Spleen (tissue), 11 donors: Measurements from ENCODE around the gene ATP2B2. TPM values are rescaled to one million over a fixed set of nuclear protein-coding genes. Genes with fewer than 3 reads are reported as not detected.

Source experiments
- DNase-seq: peaks from one replicate; pipeline ENCODE4 v3.0.0-alpha.2; 2020
- H3K27ac ChIP-seq, 8 donors: fragments of 200-600 bp; sonication (generic) in 7 of 8; 1 replicate in 4 of 8; 2 replicates in 4 of 8; pipeline versions ENCODE4 v1.5.0 to v1.8.0; 2016 to 2021; ENCODE audit warnings: inconsistent platforms in 4 of 8, mild to moderate bottlenecking in 4 of 8, moderate library complexity in 1 of 8
- H3K27me3 ChIP-seq, 7 donors: fragments of 200-600 bp; sonication (generic) in 6 of 7; replicated peaks in 1 of 7; 1 replicate in 4 of 7; 2 replicates in 3 of 7; pipeline versions ENCODE4 v1.5.0 to v1.8.0; 2016 to 2021; ENCODE audit warnings: inconsistent platforms in 3 of 7, mild to moderate bottlenecking in 1 of 7
- H3K36me3 ChIP-seq, 6 donors: fragments of 200-600 bp; sonication (generic) in 5 of 6; 1 replicate in 4 of 6; 2 replicates in 2 of 6; pipeline versions ENCODE4 v1.5.0 to v1.8.0; 2016 to 2021; ENCODE audit warnings: inconsistent platforms in 2 of 6
- H3K4me1 ChIP-seq, 6 donors: fragments of 200-600 bp; sonication (generic) in 5 of 6; 1 replicate in 3 of 6; 2 replicates in 3 of 6; pipeline versions ENCODE4 v1.5.0 to v1.8.0; 2016 to 2021; ENCODE audit warnings: inconsistent platforms in 3 of 6
- H3K4me3 ChIP-seq, 8 donors: fragments of 200-600 bp; sonication (generic) in 7 of 8; 1 replicate in 4 of 8; 2 replicates in 4 of 8; pipeline versions ENCODE4 v1.5.0 to v1.8.0; 2016 to 2021; ENCODE audit warnings: inconsistent platforms in 4 of 8, mild to moderate bottlenecking in 4 of 8, moderate library complexity in 2 of 8
- H3K9me3 ChIP-seq, 8 donors: fragments of 200-600 bp; sonication (generic) in 7 of 8; 1 replicate in 4 of 8; 2 replicates in 4 of 8; pipeline versions ENCODE4 v1.5.0 to v1.8.0; 2016 to 2021; ENCODE audit warnings: inconsistent platforms in 4 of 8
- CTCF ChIP-seq, 11 experiments: fragments of 200-600 bp in 7 of 11; fragments of 450-650 bp in 4 of 11; sonication (generic) in 4 of 11; IDR thresholded peaks in 8 of 11; conservative IDR thresholded peaks in 3 of 11; 1 replicate in 7 of 11; 2 replicates in 4 of 11; pipeline versions ENCODE4 v1.4.0 to v1.8.0; 2016 to 2021; ENCODE audit warnings: antibody characterized with exemption in 11 of 11, inconsistent platforms in 4 of 11, mild to moderate bottlenecking in 1 of 11
- POLR2A ChIP-seq, 3 donors: fragments of 450-650 bp; IDR thresholded peaks; one replicate each; pipeline ENCODE4 v1.5.1; 2017; ENCODE audit warnings: antibody characterized with exemption in 3 of 3, mild to moderate bottlenecking in 1 of 3
- POLR2AphosphoS5 ChIP-seq, 3 donors: sonication (generic); formaldehyde crosslinking; IDR thresholded peaks; one replicate each; pipeline ENCODE4 v1.5.1; 2017; ENCODE audit warnings: antibody characterized with exemption in 3 of 3
- WGBS, 5 donors: extraction: QIAGEN DNeasy Blood & Tissue Kit in 3 of 5; methylation state at CpG; one replicate each; pipeline versions ENCODE4 v1.1.5 to v1.1.7; 2013 to 2018; 5-methylcytosine and 5-hydroxymethylcytosine counted together
- intact Hi-C: fragments of 100-400 bp; cut with DNase I; formaldehyde crosslinking; loops from one replicate; pipeline ENCODE4 v1.15.0; 2023; ENCODE audit warnings: low total_unique reads
- polyA plus RNA-seq, 3 donors: library from polyadenylated mRNA; stranded (reverse); fragments of 200-250 nt; gene quantifications; one replicate each; pipeline ENCODE4 v1.2.1, GENCODE V29; 2013
- total RNA-seq, 7 donors: library from RNA; depleted of rRNA in 3 of 7; stranded (reverse); fragments of >200 nt in 3 of 7; fragmentation: NEBNext Ultra II Directional in 4 of 7; extraction: Animal tissue kit (Norgen Biotek cat#: 25700) in 4 of 7; gene quantifications; one replicate each; pipeline versions ENCODE4 v1.1.0 to v1.2.1, GENCODE V29; 2016 to 2021
- donor health status: healthy with polysubstance abuse.
- donor health status: DM: no; HTN: no; CAD: no; lungs with moderate emphysema.
- donor health status: DM: no; HTN: no; CAD: no.
- donor health status: Bipolar disorder and iron deficiency.
- donor health status: healthy.
- donor health status: DM: no; HTN: no; CAD: no.
- donor health status: DM: yes; HTN: yes; CAD: no.

ATP2B2 gene
- total and polyA plus RNA-seq, 10 donors = 0.02 to 1.5 (median 0.24) TPM; not detected in 2

- DNase-seq = peak; percentile 64
- 74 to 90% (median 81%) methylated on average over 12 of the region's 12 CpGs for WGBS, 5 donors
- no peaks in the 10 kb centered on the region for H3K9me3 ChIP-seq
- peaks cover 0 to 6% (median 0%) of the 10 kb centered on the region in 6 donors for H3K4me1 ChIP-seq
- no peak overlapping the region for H3K4me3 ChIP-seq
- no peak for TF ChIP-seq CTCF (IDR thresholded peaks at IDR 0.05 in 8 of 11, conservative IDR thresholded peaks at IDR 0.05 in 3 of 11)
- no peak for TF ChIP-seq POLR2A (IDR thresholded peaks at IDR 0.05)
- TF ChIP-seq POLR2AphosphoS5 (IDR thresholded peaks at IDR 0.05) = no peak
- no peak overlapping the region for H3K27ac ChIP-seq
- no peaks in the 10 kb centered on the region for H3K36me3 ChIP-seq
- H3K27me3 ChIP-seq = peaks cover 0 to 11% (median 0%) of the 10 kb centered on the region in 7 donors
- intact Hi-C loops = no loop called here
Measured at GRCh38 chr3:10334459-10334858, 170.9 kb downstream of the ATP2B2 start.

DNA sequence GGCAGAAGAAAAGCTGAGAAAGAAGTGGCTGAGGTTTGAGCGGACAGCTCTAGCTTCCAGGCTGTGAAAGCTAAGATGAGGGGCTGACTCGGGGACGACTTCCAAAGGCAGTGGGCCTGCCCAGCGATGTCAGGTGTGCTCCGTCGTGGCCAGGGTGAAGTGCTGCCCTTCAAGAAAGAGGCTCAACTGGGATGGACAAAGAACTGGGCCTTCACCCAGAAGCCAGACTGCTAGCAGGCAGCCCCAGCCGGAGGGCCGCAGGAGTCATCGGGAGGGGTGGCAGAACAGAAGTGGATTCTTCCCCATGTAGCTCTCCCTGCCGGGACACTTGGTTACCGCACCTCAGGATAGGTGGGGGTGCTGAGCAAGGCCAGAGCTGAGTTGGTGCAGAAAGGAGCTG is 171.3 kb downstream of the ATP2B2 start:
- peaks cover 0 to 15% (median 0%) of the 10 kb centered on the region in 7 donors for H3K27me3 ChIP-seq
- DNase-seq = peak; percentile 56
- H3K27ac ChIP-seq = no peak overlapping the region
- H3K4me1 ChIP-seq = peaks cover 0 to 6% (median 0%) of the 10 kb centered on the region in 6 donors
- no peaks in the 10 kb centered on the region for H3K36me3 ChIP-seq
- H3K4me3 ChIP-seq = no peak overlapping the region
- WGBS, 5 donors = 88 to 93% (median 91%) methylated on average over 9 to 11 of the region's 11 CpGs
- intact Hi-C loops = no loop called here
- no peaks in the 10 kb centered on the region for H3K9me3 ChIP-seq
- TF ChIP-seq CTCF (IDR thresholded peaks at IDR 0.05 in 8 of 11, conservative IDR thresholded peaks at IDR 0.05 in 3 of 11) = no peak
- TF ChIP-seq POLR2A (IDR thresholded peaks at IDR 0.05) = no peak
- no peak for TF ChIP-seq POLR2AphosphoS5 (IDR thresholded peaks at IDR 0.05)

- Histone ChIP-seq H3K27me3 (peaks cover 0 to 23% (median 0%) of the 10 kb centered on the region in 7 donors), H3K4me1 (peaks cover 0 to 6% (median 0%) of the 10 kb centered on the region in 6 donors), H3K27ac (no peak overlapping the region), H3K36me3 (no peaks in the 10 kb centered on the region), H3K4me3 (no peak overlapping the region), H3K9me3 (no peaks in the 10 kb centered on the region)
- intact Hi-C loops = no loop called here
- 17 to 33% (median 28%) methylated on average over 2 of the region's 2 CpGs for WGBS, 5 donors
- TF ChIP-seq POLR2A (IDR thresholded peaks at IDR 0.05) (no peak), CTCF (IDR thresholded peaks at IDR 0.05 in 8 of 11, conservative IDR thresholded peaks at IDR 0.05 in 3 of 11) (no peak), POLR2AphosphoS5 (IDR thresholded peaks at IDR 0.05) (no peak)
- no peak for DNase-seq
Measured at GRCh38 chr3:10333349-10333650, 172.1 kb downstream of the ATP2B2 start.

GRCh38 chr3:10332481-10333348 is 172.7 kb downstream of the ATP2B2 start:
- Histone ChIP-seq H3K27me3 (peaks cover 0 to 29% (median 0%) of the 10 kb centered on the region in 7 donors), H3K4me3 (no peak overlapping the region), H3K36me3 (no peaks in the 10 kb centered on the region), H3K4me1 (peaks cover 0 to 6% (median 0%) of the 10 kb centered on the region in 6 donors), H3K9me3 (no peaks in the 10 kb centered on the region), H3K27ac (no peak overlapping the region)
- no peak for TF ChIP-seq POLR2A (IDR thresholded peaks at IDR 0.05)
- TF ChIP-seq POLR2AphosphoS5 (IDR thresholded peaks at IDR 0.05) = no peak
- TF ChIP-seq CTCF (IDR thresholded peaks at IDR 0.05 in 8 of 11, conservative IDR thresholded peaks at IDR 0.05 in 3 of 11) = no peak
- WGBS, 5 donors = 78 to 84% (median 83%) methylated on average over 17 to 20 of the region's 20 CpGs
- intact Hi-C loops = no loop called here
- peak; percentile 61 for DNase-seq
